GM12878 (cell line): ENCODE measurements around the gene CA11. TPM values are rescaled to one million over a fixed set of nuclear protein-coding genes. Genes with fewer than 3 reads are reported as not detected.

Experiments
- ATAC-seq: fragments of 200-7000 bp; cut with Tn5 transposase; 3 replicates; pipeline ENCODE4 v1.9.1; 2020; ENCODE audit warnings: mild to moderate bottlenecking, moderate library complexity
- BruUV-seq: library from RNA; stranded (reverse); fragments of 400-500 nt; replicated peaks from 2 replicates; lab custom pipeline; 2021; lab: Mats Ljungman, UMichigan
- CTCF ChIA-PET: fragments of 300-600 bp; sonication (Branson Sonifier 250); formaldehyde crosslinking; extraction: SDS; loops from one replicate; lab custom pipeline; 2021; ENCODE audit warnings: inconsistent platforms; lab: Yijun Ruan, JAX
- POLR2A ChIA-PET: fragments of 350-600 bp; formaldehyde crosslinking; extraction: SDS; loops from one replicate; lab custom pipeline; 2021; ENCODE audit warnings: inconsistent platforms; lab: Charles Lee
- RAD21 ChIA-PET: fragments of 300-600 bp; sonication (Branson Sonifier 250); formaldehyde crosslinking; loops from one replicate; lab custom pipeline; 2023; ENCODE audit warnings: antibody characterized with exemption; ENCODE audit not compliant: unreplicated experiment; lab: Charles Lee
- SMC1A ChIA-PET: fragments of 300-600 bp; sonication (Branson Sonifier 250); formaldehyde crosslinking; loops from one replicate; lab custom pipeline; 2023; ENCODE audit not compliant: unreplicated experiment, uncharacterized antibody; lab: Charles Lee
- DNase-seq: peaks from one replicate; pipeline ENCODE4 v3.0.0-alpha.2; 2011; ENCODE audit warnings: low read depth, low spot score
- FAIRE-seq: peaks from 3 replicates; lab custom pipeline; 2011; peaks lifted over from hg19 to GRCh38; lab: Jason Lieb, UNC
- H2AFZ ChIP-seq: 2 replicates; pipeline ENCODE4 v1.6.0; 2011; ENCODE audit warnings: low read depth, low read length, control low read depth; ENCODE audit not compliant: control insufficient read depth
- H3K27ac ChIP-seq: 2 replicates; pipeline ENCODE4 v1.5.1; 2011; ENCODE audit warnings: control low read depth; ENCODE audit not compliant: control insufficient read depth, insufficient read depth
- H3K27me3 ChIP-seq, 2 experiments: replicated peaks in 1 of 2; 2 replicates each; pipeline versions ENCODE4 v1.6.0 to v1.6.1; 2011; ENCODE audit warnings: low read length in 1 of 2; ENCODE audit not compliant: control insufficient read depth in 2 of 2, insufficient read depth in 2 of 2
- H3K36me3 ChIP-seq, 2 experiments: 2 replicates each; pipeline ENCODE4 v1.5.1; 2011; ENCODE audit warnings: low read length in 1 of 2; ENCODE audit not compliant: control insufficient read depth in 2 of 2, insufficient read depth in 2 of 2
- H3K4me1 ChIP-seq: 2 replicates; pipeline ENCODE4 v1.6.1; 2011; ENCODE audit warnings: mild to moderate bottlenecking, low read length, moderate library complexity, mixed read lengths; ENCODE audit not compliant: control insufficient read depth, insufficient read depth
- H3K4me2 ChIP-seq: 2 replicates; pipeline ENCODE4 v1.6.0; 2011; ENCODE audit warnings: control low read depth; ENCODE audit not compliant: control insufficient read depth, insufficient read depth
- H3K4me3 ChIP-seq: fragments of 200-600 bp; sonication (generic); 2 replicates; pipeline ENCODE4 v1.5.1; 2016
- H3K79me2 ChIP-seq: 2 replicates; pipeline ENCODE4 v1.6.0; 2011; ENCODE audit warnings: low read length; ENCODE audit not compliant: control insufficient read depth, insufficient read depth
- H3K9ac ChIP-seq: 2 replicates; pipeline ENCODE4 v1.8.0; 2011; ENCODE audit warnings: low read length, control low read depth, mixed read lengths; ENCODE audit not compliant: control insufficient read depth, insufficient read depth
- H3K9me3 ChIP-seq: replicated peaks from 3 replicates; pipeline ENCODE4 v1.5.1; 2011; ENCODE audit warnings: mild to moderate bottlenecking, low read length; ENCODE audit not compliant: control insufficient read depth, insufficient read depth
- H4K20me1 ChIP-seq: 2 replicates; pipeline ENCODE4 v1.6.0; 2011; ENCODE audit not compliant: control insufficient read depth, insufficient read depth
- ELK1 ChIP-seq: IDR thresholded peaks from 2 replicates; pipeline ENCODE4 v1.6.1; 2012; ENCODE audit warnings: low read depth, low read length, improper control_type of control experiment
- IRF5 ChIP-seq: fragments of 450-650 bp; IDR thresholded peaks from 2 replicates; pipeline ENCODE4 v1.6.1; 2017; ENCODE audit warnings: borderline replicate concordance
- WGBS: methylation state at CpG from one replicate; pipeline ENCODE4 v1.1.6; 2016; ENCODE audit warnings: low lambda C conversion rate; ENCODE audit not compliant: insufficient replicate concordance, insufficient coverage; ENCODE audit errors: missing lambda C conversion rate; 5-methylcytosine and 5-hydroxymethylcytosine counted together
- in situ Hi-C: fragments of 300-500 bp; cut with MboI; formaldehyde crosslinking; loops from 9 replicates; pipeline ENCODE4 v1.14.3; 2018; ENCODE audit warnings: mixed read lengths
- intact Hi-C: fragments of 100-400 bp; cut with micrococcal nuclease; formaldehyde crosslinking; loops from one replicate; pipeline ENCODE4 v1.14.2; 2022; ENCODE audit not compliant: unreplicated experiment
- polyA plus RNA-seq, 11 experiments: library from polyadenylated mRNA; depleted of rRNA in 4 of 11; unstranded in 6 of 11; stranded (reverse) in 5 of 11; fragments of >200 nt; fragmentation: Nextera tagmentation in 4 of 11; fragmentation: Illumina TruSeq in 1 of 11; extraction: Ambion mirVana in 4 of 11; extraction: Trizol in 1 of 11; gene quantifications; 1 replicate in 1 of 11; 2 replicates in 10 of 11; pipeline versions ENCODE4 v1.2.1 to v1.2.3, GENCODE V29; 2011 to 2016; ENCODE audit warnings: inconsistent platforms in 2 of 11, missing spikeins in 2 of 11, low read depth in 1 of 11
- total RNA-seq, 4 experiments: library from RNA; depleted of rRNA in 3 of 4; stranded (reverse); fragments of >200 nt in 3 of 4; fragmentation: Illumina TruSeq in 1 of 4; extraction: Trizol in 1 of 4; gene quantifications; 2 replicates each; pipeline versions ENCODE4 v1.2.1 to v1.2.3, GENCODE V29; 2013 to 2021

Gene CA11
- total and polyA plus RNA-seq, 10 of the 15 experiments (the other 5 are each of a cell fraction or from before 2014, with no cell fraction given) = 1.7 to 7.5 (median 2.4) TPM

- Histone ChIP-seq H3K4me3 (peak overlapping the region; percentile 68; the same call in 1 of the 2 replicates), H3K4me2 (peak overlapping the region; percentile 97), H3K79me2 (peaks cover 20% of the 10 kb centered on the region), H3K27me3 (no peaks in the 10 kb centered on the region), H2AFZ (no peak overlapping the region), H3K9ac (peak overlapping the region; percentile 64), H3K4me1 (peaks cover 18% of the 10 kb centered on the region), H3K9me3 (no peaks in the 10 kb centered on the region), H3K36me3 (peaks cover 2 to 8% of the 10 kb centered on the region in 2 experiments; a peak in 2 of 4 replicates), H3K27ac (peak overlapping the region; percentile 67; the same call in 1 of the 2 replicates), H4K20me1 (no peaks in the 10 kb centered on the region)
- CTCF ChIA-PET = no interaction called here
- TF ChIP-seq IRF5 (no peak), ELK1 (no peak)
- in situ Hi-C loops = loop anchor here (25.0 kb wide), 1 partner anchor 1262 kb away; the partner anchor contains the start of genes AKT1S1, IL4I1 and TBC1D17
- 72% methylated on average over 22 of the region's 24 CpGs for WGBS
- FAIRE-seq = no peak
- BruUV-seq = no TSS peak
- DNase-seq = no peak
- SMC1A ChIA-PET = no interaction called here
- intact Hi-C loops = no loop called here
- RAD21 ChIA-PET = no interaction called here
- POLR2A ChIA-PET = interaction anchor here (6.6 kb wide), 1 partner anchor 9 kb away, joined by 62 read pairs; no protein-coding TSS in a partner anchor
- no peak for ATAC-seq
Measured at GRCh38 chr19:48624791-48625723, 20.9 kb downstream of the CA11 start.
